ENCODE data around the gene SELENOO. TPM values are rescaled to one million over a fixed set of nuclear protein-coding genes. Genes with fewer than 3 reads are reported as not detected.

The SELENOO gene
- polyA plus RNA-seq, 1 of the 3 experiments (the other 2 are of a cell fraction): 26.7 TPM

DNA sequence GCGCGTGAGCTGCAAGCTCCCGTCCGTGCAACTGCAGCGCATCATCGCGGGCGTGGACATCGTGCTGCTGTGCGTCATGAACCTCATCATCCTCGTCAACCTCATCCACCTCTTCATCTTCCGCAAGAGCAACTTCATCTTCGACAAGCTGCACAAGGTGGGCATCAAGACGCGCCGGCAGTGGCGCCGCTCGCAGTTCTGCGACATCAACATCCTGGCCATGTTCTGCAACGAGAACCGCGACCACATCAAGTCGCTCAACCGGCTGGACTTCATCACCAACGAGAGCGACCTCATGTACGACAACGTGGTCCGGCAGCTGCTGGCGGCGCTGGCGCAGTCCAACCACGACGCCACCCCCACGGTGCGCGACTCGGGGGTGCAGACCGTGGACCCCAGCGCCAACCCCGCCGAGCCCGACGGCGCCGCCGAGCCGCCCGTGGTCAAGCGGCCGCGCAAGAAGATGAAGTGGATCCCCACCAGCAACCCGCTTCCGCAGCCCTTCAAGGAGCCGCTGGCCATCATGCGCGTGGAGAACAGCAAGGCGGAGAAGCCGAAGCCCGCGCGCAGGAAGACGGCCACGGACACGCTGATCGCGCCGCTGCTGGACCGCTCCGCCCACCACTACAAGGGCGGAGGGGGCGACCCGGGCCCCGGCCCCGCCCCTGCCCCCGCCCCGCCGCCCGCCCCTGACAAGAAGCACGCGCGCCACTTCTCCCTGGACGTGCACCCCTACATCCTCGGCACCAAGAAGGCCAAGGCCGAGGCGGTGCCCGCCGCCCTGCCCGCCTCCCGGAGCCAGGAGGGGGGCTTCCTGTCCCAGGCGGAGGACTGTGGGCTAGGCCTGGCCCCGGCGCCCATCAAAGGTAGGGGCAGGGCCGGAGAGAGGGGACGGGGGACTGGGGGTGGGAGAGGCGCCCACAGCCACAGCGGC is 23.0 kb upstream of the SELENOO start:
- Histone ChIP-seq H3K9ac (no peak overlapping the region), H3K36me3 (replicated peaks in 1 of 2; ENCODE audit: control insufficient read depth in 1 of 2, insufficient read depth in 2 of 2, low read length in 1 of 2) (no peaks in the 10 kb centered on the region), H3K4me3 (ENCODE audit: low read depth in 2 of 2, low read length in 1 of 2) (no peak overlapping the region), H3K4me2 (no peak overlapping the region), H3K27me3 (ENCODE audit: insufficient read depth) (no peaks in the 10 kb centered on the region), H3K27ac (ENCODE audit: low read depth in 2 of 2, low read length in 1 of 2) (no peak overlapping the region), H2AFZ (ENCODE audit: low read depth) (no peak overlapping the region), H3K79me2 (ENCODE audit: insufficient read depth) (no peaks in the 10 kb centered on the region), H3F3A (replicated peaks; ENCODE audit: insufficient read depth) (no peaks in the 10 kb centered on the region), H3K4me1 (ENCODE audit: control insufficient read depth in 1 of 2, insufficient read depth in 2 of 2, low read depth in 1 of 2, low read length in 1 of 2) (no peaks in the 10 kb centered on the region), H4K20me1 (ENCODE audit: insufficient read depth) (no peaks in the 10 kb centered on the region), H3K9me3 (no peaks in the 10 kb centered on the region), H3K9me2 (no peaks in the 10 kb centered on the region)
- 95% methylated on average over 73 of the region's 98 CpGs for WGBS (ENCODE audit: low lambda C conversion rate)
- TF ChIP-seq TCF12 (IDR thresholded peaks at IDR 0.05): no peak
- no peak for TF ChIP-seq SIN3A (IDR thresholded peaks at IDR 0.05; ENCODE audit: borderline replicate concordance, low read depth, low read length)
- no peak for TF ChIP-seq JUND (IDR thresholded peaks at IDR 0.05)
- POLR2A ChIA-PET: no interaction called here
- CTCF ChIA-PET: no interaction called here
- DNase-seq: no peak

GRCh38 chr22:50178471-50178864 is 22.3 kb upstream of the SELENOO start:
- POLR2A ChIA-PET: no interaction called here
- H3K9me3 ChIP-seq: no peaks in the 10 kb centered on the region

More at GRCh38 chr22:50178471-50178864, 22.3 kb upstream of the SELENOO start:
- Histone ChIP-seq H3K4me2 (no peak overlapping the region), H3K9ac (no peak overlapping the region), H3K27me3 (ENCODE audit: insufficient read depth) (no peaks in the 10 kb centered on the region), H3K4me3 (ENCODE audit: low read depth in 2 of 2, low read length in 1 of 2) (no peak overlapping the region), H4K20me1 (ENCODE audit: insufficient read depth) (no peaks in the 10 kb centered on the region), H3F3A (replicated peaks; ENCODE audit: insufficient read depth) (no peaks in the 10 kb centered on the region), H3K36me3 (replicated peaks in 1 of 2; ENCODE audit: control insufficient read depth in 1 of 2, insufficient read depth in 2 of 2, low read length in 1 of 2) (no peaks in the 10 kb centered on the region), H3K27ac (ENCODE audit: low read depth in 2 of 2, low read length in 1 of 2) (no peak overlapping the region), H3K4me1 (ENCODE audit: control insufficient read depth in 1 of 2, insufficient read depth in 2 of 2, low read depth in 1 of 2, low read length in 1 of 2) (no peaks in the 10 kb centered on the region), H3K79me2 (ENCODE audit: insufficient read depth) (no peaks in the 10 kb centered on the region), H3K9me2 (no peaks in the 10 kb centered on the region), H2AFZ (ENCODE audit: low read depth) (no peak overlapping the region)
- 89% methylated on average over 16 of the region's 22 CpGs for WGBS (ENCODE audit: low lambda C conversion rate)
- TF ChIP-seq RCOR1 (IDR thresholded peaks at IDR 0.05; ENCODE audit: low read length): no peak
- no peak for TF ChIP-seq TEAD4 (IDR thresholded peaks at IDR 0.05; ENCODE audit: borderline replicate concordance, insufficient read depth)
- no peak for TF ChIP-seq TCF12 (IDR thresholded peaks at IDR 0.05)
- TF ChIP-seq RAD21 (IDR thresholded peaks at IDR 0.05; ENCODE audit: low read length): no peak
- TF ChIP-seq YY1 (IDR thresholded peaks at IDR 0.05; ENCODE audit: low read depth): no peak
- TF ChIP-seq, protein P1, sequence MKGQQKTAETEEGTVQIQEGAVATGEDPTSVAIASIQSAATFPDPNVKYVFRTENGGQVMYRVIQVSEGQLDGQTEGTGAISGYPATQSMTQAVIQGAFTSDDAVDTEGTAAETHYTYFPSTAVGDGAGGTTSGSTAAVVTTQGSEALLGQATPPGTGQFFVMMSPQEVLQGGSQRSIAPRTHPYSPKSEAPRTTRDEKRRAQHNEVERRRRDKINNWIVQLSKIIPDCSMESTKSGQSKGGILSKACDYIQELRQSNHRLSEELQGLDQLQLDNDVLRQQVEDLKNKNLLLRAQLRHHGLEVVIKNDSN (IDR thresholded peaks at IDR 0.05; ENCODE audit: borderline replicate concordance, low read depth): no peak
- TF ChIP-seq SIN3A (IDR thresholded peaks at IDR 0.05; ENCODE audit: borderline replicate concordance, low read depth, low read length): no peak
- no peak for TF ChIP-seq EZH2phosphoT487 (IDR thresholded peaks at IDR 0.05; ENCODE audit: borderline replicate concordance, low read depth)
- TF ChIP-seq FOXJ3 (CRISPR knock-in tag; IDR thresholded peaks at IDR 0.05): no peak
- no peak for TF ChIP-seq TAF1 (IDR thresholded peaks at IDR 0.05; ENCODE audit: borderline replicate concordance, low read depth, low read length)
- no peak for TF ChIP-seq FOXM1 (IDR thresholded peaks at IDR 0.05; ENCODE audit: low read depth)
- no peak for TF ChIP-seq MXI1 (IDR thresholded peaks at IDR 0.05; ENCODE audit: low read depth, low read length)
- TF ChIP-seq SMC3 (IDR thresholded peaks at IDR 0.05; ENCODE audit: low read depth, low read length): no peak
- no peak for TF ChIP-seq IRF3 (IDR thresholded peaks at IDR 0.05; ENCODE audit: low read depth, low read length)
- TF ChIP-seq ZBTB33 (IDR thresholded peaks at IDR 0.05; ENCODE audit: borderline replicate concordance, low read depth): no peak
- TF ChIP-seq CTCF (IDR thresholded peaks at IDR 0.05): no peak
- TF ChIP-seq ELF1 (IDR thresholded peaks at IDR 0.05): no peak
- no peak for DNase-seq
- CTCF ChIA-PET: no interaction called here
